GM20431 (cell line): ENCODE data around the gene MYCBP2.

Experiments used
- in situ Hi-C: fragments of 300-500 bp; cut with MseI, MboI; formaldehyde crosslinking; loops from one replicate; pipeline ENCODE4 v1.15.0; 2020; ENCODE audit warnings: low sequenced_read_pairs; ENCODE audit not compliant: unreplicated experiment

Gene MYCBP2

DNA sequence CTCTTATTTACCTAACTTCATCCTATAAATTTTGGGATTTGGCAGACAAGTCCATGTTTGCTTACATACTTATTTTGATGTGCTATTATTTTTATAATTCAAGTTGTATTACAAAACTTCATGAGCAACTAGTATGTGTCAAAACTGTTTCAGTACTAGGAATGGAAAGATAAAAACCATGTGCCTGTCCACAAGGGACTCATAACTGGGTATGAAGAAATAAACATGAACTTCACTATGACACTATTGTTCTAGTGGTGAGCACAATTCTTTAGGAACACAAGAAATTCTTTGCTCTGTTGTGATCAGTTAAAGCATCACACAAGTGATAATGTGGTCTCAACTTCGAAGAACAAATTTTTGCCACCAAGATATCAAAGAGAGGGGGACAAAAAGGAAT lies 202.5 kb downstream of the MYCBP2 start:
- in situ Hi-C loops, result no loop called here

- in situ Hi-C loops, result no loop called here
These were observed 208.8 kb downstream of the MYCBP2 start for GRCh38 chr13:77118134-77118533.

DNA sequence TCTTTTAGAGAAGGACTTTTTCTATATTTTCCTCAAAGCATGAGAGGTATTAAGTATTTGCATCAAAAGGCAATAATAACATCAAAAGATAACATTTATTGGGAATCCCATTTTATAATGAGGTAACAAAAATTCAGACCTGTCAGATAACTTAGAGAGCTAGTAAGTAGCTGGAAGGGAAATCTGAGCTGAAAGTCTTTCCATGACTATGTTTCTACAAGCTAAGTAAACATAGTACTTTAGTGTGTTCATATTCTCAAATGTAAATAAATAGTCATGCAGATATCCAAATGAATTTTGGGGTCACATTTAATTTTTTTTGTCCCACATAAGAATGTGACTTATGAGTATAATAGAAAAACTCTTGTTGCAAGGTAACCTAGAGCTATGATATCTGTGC lies 212.6 kb downstream of the MYCBP2 start:
- in situ Hi-C loops, result no loop called here

GRCh38 chr13:77113496-77113895 lies 213.4 kb downstream of the MYCBP2 start:
- in situ Hi-C loops, result no loop called here

DNA sequence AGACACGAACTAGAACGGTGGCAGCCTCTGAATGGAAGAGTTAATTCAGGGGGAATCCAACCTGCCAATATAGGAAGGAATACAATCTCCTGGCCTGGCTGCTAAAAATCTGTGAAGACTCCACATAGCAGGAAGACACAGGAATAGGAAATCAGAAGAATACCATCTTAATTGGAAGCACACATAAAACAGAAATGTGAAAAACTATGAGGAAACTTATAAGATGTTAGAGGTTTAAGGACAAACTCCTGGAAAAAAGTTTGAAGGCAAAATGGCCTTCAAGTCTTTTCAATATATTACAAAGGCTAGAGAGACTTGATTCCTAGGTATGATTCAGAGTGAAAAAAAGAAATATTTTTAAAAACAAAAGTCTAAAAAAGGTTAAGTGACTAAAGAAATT lies 221.8 kb downstream of the MYCBP2 start:
- in situ Hi-C loops, result no loop called here

DNA sequence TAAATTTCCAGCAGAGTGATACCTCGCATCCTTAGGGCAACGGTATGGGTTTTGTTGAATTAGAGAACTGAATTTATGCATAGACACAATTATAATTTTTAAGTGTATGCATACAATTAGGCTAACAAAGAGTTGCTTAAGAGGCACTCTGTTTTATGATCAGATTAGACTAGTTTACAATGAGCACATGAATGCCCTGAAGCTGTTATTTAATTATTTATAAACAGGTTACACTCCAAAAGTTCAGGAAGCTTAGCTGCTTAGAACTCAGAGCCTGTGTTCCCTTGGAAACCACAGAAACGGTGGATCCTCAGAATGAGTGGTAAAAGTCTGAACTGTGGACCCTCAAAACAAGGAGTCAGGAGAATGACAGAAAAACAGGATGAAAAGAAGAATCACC lies 227.5 kb downstream of the MYCBP2 start:
- in situ Hi-C loops, result no loop called here

- in situ Hi-C loops, result no loop called here
These were observed 231.6 kb downstream of the MYCBP2 start for GRCh38 chr13:77095288-77095687.

- in situ Hi-C loops, result no loop called here
These were observed 232.1 kb downstream of the MYCBP2 start for GRCh38 chr13:77094773-77095172.

- in situ Hi-C loops, result no loop called here
These were observed 233.2 kb downstream of the MYCBP2 start for GRCh38 chr13:77093735-77094134.

- in situ Hi-C loops, result no loop called here
These were observed 242.1 kb downstream of the MYCBP2 start for GRCh38 chr13:77084755-77085154.

GRCh38 chr13:77079902-77080413 lies 246.9 kb downstream of the MYCBP2 start:
- in situ Hi-C loops, result no loop called here

DNA sequence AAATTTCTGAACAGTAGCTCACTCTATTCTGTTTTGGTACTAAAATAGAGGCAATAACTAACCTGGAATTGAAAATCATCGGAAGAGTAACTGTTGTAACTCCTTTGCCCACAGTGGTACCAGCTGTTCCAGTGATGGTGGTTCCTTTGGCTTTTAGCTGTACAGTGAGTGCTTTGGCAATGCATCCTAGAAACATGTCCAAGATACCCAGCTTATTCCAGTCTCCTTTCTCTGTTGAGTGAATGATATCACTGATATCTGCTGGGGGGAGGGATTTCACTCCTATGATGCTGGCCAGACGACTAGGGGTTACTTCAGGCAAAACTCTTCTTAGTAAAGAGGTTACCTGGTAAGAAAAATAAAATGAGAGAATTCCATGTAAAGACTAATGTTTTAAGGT lies 259.4 kb downstream of the MYCBP2 start:
- in situ Hi-C loops, result no loop called here

- in situ Hi-C loops, result no loop called here
These were observed 261.3 kb downstream of the MYCBP2 start for GRCh38 chr13:77065461-77066147.

GRCh38 chr13:77062097-77062496 lies 264.8 kb downstream of the MYCBP2 start:
- in situ Hi-C loops, result no loop called here

DNA sequence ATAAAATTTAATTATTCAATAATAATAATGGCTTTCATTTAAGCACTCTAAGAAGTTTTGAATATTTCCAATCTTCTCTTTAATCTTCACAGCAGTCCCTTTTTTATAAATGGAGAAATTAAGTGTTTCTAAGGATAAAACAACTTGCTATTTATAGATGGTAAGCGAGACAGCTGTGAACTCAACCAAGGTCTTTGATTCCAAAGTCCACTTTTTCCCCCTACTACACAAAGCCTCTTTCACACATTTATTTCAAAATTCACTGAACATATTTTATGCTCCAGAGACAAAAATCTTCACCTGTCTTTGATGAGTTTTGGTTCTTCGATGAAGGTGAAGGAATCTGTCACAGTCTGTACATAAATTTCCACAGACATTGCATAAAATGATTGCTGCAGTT lies 265.5 kb downstream of the MYCBP2 start:
- in situ Hi-C loops, result no loop called here

GRCh38 chr13:77056886-77057285 lies 270.0 kb downstream of the MYCBP2 start:
- in situ Hi-C loops, result no loop called here

DNA sequence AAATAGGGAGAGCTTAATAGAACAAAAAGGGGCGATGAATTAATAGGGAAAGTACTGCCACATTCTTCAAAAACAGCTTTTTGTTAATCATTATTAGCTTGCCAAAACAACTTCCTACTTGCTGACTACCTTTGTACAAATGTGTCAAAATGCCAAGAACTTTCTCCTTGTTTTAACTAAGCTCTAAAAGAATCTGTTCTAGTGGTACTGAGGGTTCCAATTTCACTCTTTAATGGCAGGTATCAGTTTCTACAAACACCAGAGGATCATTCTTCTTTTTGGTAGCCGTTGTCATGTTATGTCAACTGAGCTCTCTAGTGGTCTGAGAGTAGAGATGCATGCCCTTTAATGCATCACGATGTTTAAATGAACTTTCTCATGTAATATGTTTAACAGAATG lies 270.5 kb downstream of the MYCBP2 start:
- in situ Hi-C loops, result no loop called here

GRCh38 chr13:77055158-77055557 lies 271.7 kb downstream of the MYCBP2 start:
- in situ Hi-C loops, result no loop called here

DNA sequence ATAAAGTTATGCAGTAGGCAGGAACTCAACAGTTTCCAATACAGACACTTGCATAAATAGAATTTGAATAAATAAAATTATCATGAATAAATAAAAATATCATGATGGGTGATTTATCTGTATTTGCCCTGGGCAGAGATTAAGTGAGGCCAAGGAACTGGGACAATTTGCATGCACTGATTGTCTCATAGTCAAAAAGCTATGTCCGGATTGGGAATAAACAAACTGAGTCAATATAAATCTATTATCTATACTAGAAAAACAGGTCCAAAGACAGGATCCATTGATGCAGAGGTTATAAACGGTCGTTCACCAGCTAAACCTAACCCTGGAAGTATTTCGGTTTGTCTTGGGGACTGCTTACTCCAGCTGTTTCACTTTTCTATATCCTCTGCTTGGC lies 273.7 kb downstream of the MYCBP2 start:
- in situ Hi-C loops, result no loop called here

- in situ Hi-C loops, result no loop called here
These were observed 278.2 kb downstream of the MYCBP2 start for GRCh38 chr13:77048681-77049080.

DNA sequence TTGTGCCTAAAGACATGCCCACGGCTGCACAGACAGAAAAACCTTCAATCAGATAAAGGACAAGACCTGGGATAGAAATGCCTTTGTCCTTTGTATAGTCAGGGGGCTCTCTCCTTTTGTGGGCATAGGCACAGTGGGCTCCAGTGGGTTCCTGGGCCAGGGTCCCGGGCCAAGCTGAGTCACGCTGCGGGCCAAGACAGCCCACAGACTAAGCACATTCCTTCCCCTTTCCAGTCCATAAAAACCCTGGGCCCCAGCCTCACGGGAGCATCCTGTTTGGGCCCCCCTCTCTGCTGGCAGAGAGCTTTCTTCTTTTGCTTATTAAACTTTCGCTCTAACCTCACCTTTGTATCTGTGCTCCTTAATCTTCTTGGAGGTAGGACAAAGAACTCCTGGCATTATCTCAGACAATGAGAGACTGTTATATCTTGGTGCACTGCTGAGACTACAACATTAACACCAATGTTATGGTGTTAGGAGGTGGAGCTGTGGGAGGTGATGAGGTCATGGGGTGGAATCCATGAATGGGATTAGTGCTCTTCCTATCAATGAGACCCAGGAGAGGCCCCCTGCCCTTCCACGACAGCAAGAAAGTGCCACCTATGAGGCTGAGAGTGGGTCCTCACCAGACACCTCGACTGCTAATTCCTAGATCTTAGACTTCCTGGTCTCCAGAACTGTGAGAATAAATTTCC lies 279.1 kb downstream of the MYCBP2 start:
- in situ Hi-C loops, result no loop called here
